Daoy (cell line): Measurements from ENCODE around the gene C2orf68. TPM values are rescaled to one million over a fixed set of nuclear protein-coding genes. Genes with fewer than 3 reads are reported as not detected.
"Not testable (repeated sequence)": the region's sequence is repeated elsewhere in the genome, so short reads cannot be mapped to it uniquely, and the experiment has no call there.

ENCODE experiments used
- DNase-seq: peaks from one replicate; pipeline ENCODE4 v3.0.0-alpha.2; 2015; ENCODE audit warnings: low read depth
- total RNA-seq: library from RNA; depleted of rRNA; stranded (reverse); fragments of >200 nt; shearing (Covaris generic); gene quantifications from 2 replicates; pipeline ENCODE4 v1.2.3, GENCODE V29; 2014

C2orf68 gene
- total RNA-seq, 1 experiment from 2014 or later: 9.4 TPM

DNA sequence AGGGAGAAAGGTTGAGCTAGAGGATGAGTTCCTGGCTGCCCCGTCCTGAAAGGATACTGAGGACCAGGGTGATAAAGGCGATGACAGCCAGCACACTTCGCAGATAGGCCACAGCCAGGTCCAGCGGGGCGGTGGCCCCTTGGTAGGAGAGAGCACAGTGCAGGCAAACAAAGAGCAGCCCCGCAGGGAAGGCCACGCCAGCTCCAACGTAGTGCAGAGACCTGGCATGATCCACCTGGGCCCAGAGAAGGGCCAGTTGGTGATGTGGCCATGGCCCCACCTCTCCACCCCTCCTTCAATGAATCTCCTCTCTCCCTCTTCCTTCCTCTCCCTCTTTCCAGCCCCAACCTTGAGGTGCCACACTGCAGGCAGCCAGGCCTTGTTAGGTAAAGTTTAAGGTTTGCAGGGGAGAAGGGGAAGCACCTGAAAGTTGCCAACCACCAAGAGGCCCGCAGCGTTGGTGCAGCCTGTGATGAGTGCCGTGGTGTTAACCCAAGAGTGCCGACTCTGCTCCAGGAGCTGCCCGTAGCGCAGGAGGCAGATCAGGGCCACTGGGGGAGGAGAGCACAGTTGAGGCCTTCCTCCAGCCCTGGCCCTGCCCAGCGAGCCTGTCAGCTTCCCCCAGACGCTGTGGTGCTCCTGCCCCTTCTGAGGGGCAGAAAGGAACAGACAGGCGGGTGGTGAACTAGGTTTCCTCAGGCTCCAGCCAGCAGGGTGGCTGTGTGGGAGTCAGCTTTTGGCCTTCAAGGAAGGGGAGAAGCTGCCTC is 12.2 kb downstream of the C2orf68 start:
- no peak for DNase-seq

DNA sequence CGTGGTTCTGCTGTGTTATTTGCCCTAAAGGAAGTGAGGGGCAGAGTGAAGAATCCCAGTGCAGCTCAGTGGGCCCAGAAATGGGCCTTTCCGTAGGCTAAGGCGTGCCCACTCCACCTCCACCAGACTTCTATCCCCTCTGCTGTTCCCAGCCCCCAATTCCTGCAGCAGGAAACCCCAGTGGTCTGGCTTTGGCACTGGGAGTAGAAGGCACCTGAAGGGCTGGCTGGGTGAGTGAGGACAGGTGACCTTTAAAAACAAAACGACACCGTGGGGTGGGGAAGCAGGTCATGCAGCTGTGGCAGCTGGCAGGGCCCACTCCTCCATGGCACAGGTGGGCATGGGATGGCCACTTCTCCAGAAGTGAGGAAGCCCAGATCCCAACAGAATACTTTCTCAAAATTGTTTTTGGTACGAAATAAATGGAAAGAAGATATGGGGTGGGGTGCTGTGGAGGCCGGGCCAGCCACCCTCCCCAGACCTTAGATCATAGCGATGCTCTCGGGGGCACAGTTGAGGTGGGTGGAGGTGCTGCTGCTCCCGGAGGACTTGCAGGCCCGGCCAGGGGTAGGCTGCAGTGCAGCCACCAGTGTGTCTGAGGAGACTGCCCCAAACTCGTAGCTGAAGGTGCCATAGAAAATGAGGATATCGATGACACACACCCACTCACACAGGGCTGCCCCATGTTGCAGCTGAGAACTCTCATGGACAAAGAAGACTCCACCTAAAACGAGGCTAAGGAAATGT is 13.1 kb downstream of the C2orf68 start:
- DNase-seq: no peak

DNA sequence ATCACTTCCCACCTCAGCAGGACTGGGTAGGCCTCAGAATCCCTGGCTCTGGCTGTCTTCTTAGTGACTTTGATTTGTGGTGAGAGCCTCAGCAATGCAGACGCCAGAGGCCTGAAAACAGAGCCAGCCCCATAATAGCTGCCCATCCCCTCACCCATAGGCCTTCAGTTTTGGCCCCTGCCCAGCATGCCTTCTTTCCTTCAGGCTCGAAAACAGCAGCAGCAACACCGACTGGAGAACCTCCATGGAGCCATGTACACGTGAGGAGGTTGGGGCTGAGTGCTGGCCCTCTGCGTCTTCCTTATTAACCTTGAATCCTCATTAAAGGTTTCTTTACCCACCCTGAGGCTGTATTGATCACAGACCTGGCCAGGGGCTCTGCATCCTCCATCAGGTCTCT is 14.6 kb downstream of the C2orf68 start:
- DNase-seq: no peak

DNA sequence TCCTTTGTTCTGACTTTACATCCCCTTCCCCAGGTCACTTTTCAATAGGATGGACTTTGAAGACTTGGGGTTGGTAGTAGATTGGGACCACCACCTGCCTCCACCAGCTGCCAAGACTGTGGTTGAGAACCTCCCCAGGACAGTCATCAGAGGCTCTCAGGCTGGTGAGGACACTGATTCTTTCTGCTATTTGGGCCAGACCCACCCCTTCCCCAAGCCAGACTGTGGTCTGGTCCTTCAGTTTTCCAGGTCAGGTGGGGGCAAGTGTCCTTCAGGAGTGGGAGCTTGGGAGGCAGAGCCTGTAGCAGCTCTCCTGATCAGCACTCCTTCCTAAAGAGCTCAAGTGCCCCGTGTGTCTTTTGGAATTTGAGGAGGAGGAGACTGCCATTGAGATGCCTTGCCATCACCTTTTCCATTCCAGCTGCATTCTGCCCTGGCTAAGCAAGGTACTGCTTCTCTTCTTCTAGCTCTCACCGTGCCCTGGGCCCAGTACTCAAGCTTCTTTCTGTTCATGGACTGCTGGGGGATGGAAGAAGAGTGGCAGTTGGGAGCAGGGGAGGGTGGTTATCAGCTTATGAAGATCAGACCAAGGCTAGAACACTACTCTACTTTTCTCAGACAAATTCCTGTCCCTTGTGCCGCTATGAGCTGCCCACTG is 15.3 kb downstream of the C2orf68 start:
- DNase-seq: no peak

DNA sequence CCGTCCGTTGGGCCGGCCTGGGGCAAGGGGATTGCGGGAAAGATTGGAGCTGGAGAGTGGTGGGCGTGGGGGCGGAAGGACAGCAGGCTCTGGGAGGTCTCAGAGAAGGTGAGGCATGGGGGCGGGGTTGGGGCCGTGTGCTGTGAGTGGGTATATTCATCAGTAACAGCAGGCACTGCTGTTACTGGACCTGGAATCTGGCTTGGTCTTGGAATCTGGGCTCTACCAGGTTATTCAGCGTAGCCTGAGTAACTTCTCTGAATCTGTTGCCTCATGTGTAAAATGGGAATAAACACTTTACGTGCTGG is 15.9 kb downstream of the C2orf68 start:
- peak; percentile 45 for DNase-seq

DNA sequence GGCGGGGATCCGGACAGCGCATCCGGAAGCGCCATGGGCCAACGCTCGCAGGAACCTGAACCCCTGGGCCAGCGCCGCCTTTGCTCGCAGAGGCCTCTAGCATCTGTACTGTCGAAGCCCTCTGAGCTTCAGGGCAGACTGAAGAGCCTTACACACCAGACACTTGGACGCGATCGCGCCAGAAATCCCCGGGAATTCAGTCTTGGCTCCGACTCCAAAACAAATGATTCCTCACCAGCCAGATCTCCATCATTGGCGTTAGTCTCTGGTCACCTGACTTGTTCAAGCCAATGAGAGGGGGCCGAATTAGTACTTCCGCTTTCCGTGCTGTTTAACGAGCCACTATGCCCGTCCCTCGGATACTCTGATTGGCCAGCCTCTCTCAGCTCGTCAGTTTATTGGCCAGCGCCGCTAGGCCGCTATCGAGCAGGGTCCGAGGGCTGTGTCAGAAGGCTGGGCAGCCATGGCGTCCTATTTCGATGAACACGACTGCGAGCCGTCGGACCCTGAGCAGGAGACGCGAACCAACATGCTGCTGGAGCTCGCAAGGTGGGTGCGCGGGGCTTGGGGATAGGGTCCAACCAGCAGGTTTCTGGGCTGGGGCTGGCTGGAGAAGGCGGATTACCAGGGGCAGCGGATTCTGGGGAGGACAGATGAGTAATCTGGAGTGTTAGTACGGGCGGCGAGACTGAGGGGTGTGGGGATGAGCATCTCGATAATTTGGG is 16.4 kb downstream of the C2orf68 start, which contains the start of gene RNF181:
RNF181 (plus strand) TSS at position 445 of the 725 bp plus-strand sequence; CDS start at position 464, 19 bp downstream.
- peak; percentile 98 for DNase-seq

DNA sequence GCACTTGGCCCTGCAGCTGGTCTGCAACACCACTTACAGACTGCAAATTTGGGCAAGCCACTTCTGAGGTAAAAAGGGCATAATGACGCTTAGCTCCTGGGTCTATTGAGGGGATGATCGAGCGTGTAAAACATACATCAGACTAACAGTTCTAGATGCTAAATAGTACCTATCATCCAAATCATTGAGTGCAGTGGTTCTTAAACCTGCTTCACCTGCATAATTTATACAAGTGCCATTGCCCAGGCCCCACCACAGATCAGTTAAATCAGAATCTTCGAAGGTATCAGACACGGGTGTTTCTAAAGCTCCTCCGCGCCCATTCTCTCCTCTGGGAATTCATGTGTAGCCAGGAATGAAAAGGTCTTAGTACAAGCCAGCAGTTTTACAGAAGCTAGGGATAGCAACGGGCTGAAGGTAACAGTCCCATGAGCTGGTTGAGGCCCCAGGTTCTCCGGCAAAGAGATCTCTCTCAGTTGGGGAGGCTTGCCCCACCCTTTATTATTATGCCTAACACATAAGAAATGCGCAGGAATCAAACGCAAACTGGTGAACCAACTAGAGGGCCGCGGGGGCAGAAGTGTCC is 17.1 kb downstream of the C2orf68 start:
- no peak for DNase-seq

DNA sequence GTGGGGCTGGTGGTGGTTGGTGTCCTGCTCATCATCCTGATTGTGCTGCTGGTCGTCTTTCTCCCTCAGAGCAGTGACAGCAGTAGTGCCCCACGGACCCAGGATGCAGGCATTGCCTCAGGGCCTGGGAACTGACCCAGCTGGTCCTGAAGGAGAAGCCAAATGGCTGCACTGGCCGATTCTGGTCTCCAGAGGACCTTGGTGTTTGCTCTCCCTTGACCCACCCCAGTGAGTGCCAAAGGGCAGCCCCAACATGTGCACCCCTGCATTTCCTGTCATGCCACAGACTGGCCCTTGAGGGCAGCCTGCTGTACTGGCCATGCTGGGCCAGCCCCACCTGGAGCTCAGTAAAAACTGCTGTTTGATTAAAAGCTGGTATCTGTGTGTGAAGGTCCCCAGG is 18.8 kb downstream of the C2orf68 start:
- no peak for DNase-seq

DNA sequence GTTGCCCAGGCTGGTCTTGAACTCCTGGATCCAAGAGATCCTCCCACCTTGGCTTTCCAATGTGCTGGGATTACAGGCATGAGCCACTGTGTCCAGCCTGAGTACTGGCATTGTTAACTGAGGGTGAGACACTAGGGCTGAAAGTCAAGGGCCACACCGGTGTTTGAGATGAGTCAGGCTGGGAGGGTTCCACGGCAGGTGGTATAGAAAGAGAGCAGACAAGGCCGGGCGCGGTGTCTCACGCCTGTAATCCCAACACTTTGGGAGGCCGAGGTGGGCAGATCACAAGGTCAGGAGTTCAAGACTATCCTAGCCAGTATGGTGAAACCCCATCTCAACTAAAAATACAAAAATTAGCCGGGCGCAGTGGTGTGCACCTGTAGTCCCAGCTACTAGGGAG is 19.6 kb downstream of the C2orf68 start:
- not testable (repeated sequence) for DNase-seq

DNA sequence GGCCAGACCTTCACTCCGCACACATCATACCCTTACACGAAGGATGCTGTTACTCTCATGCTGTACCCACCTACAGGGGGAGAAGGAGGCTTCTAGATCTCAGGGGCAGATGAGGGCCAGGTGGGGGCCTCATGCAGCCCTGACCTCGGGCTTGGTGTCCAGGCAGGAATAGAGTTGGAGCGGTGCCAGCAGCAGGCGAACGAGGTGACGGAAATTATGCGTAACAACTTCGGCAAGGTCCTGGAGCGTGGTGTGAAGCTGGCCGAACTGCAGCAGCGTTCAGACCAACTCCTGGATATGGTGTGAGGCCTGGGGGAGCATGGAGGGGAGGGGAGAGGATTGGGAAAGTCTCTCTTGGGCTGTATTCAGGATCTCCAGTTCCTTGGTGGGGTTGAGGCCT is 20.3 kb downstream of the C2orf68 start:
- DNase-seq: no peak

DNA sequence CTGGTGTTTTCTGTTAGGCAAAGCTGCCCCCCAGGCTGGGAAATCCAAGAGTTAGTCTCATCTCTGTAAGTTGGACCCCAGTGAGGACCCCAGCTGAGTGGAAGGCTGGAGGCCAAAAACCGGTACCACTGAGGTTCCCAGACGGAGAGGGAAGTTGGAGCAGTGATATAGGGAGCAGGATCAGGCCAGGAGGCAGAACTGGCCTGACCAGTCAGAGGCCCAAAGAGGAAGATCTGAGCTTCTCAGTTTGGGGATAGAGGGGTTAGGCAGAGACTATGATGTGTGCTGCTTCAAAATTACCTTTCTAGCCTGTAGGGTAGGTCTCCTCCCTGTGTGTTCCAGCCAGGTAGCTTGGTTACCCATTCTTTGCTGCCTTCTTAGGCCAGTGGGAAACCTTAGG is 20.9 kb downstream of the C2orf68 start:
- DNase-seq: no peak

DNA sequence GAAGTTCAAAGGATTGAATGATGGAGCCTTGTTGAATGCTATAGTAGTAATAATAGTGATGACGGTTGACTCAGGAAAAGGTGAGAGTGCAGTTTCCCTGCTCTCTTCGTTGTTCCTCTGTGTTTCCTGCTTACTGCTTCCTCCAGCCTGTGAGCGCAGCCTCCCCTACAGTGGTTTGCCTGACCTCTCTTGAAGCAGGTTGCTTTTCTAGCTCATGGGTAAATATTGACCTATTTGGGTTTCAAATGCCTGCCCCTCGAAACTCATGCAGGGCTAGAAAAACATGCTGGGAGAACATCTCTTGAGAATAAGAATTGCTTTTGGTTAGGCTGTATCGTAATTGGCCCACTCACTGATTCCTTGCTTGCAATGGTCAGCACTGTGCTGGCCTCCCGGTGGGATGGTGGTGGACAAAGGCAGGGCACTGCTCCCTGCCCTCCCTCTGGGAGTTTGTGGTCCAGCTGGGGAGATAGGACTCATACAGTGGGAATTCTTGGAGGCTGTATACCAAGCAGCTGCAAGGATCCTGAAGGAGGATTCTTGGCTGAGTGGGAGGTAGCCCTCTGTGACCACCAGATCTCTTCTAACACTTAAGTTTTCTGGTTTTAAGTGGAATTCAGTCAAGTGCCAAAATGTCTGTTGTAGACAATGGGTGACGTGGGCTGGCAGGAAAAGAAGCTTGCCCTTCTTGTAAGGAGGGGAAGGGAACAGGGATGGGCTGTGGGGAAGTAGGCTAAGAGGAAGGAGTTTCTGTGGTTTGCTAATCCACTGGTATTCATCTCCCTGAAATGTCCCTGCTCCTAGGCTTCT is 21.7 kb downstream of the C2orf68 start:
- DNase-seq: peak; percentile 56

DNA sequence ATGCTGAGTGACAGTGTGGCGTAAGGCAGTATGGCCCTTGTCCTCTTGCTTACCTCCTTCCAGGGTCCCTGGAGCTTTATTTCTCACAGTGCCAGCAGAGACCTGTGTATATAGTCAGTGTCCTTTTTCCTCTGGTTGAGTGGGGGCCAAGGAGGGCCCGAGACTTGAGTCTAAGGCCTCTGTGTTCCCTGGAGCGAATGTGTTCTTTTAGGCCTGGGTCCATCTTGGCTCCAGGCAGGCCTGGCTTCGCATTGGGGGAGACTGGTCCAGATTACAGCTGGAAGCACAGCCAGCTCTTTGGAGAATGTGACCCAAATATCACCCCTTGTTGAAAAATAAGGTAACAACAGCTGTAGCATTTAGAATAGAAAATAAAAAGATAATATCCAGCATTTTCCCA is 22.7 kb downstream of the C2orf68 start:
- DNase-seq: no peak

DNA sequence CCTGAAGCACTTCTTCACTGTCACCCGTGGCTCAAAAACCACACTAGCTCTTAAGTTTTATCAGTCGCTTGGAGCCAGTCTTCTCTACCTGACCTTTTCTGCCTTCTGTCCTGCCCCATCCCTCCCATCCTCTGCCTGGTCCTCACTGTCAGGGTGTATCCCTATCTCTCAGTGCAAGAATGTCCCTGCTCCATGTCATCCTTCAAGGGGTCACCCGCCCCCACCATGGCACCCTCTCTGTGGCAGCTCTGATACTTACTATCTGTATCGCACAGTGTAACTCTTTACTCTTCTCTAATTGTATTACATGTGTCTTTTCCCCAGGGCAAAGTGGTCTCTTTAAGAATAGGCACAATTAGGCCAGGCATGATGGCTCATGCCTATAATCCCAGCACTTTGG is 23.2 kb downstream of the C2orf68 start:
- DNase-seq: no peak

DNA sequence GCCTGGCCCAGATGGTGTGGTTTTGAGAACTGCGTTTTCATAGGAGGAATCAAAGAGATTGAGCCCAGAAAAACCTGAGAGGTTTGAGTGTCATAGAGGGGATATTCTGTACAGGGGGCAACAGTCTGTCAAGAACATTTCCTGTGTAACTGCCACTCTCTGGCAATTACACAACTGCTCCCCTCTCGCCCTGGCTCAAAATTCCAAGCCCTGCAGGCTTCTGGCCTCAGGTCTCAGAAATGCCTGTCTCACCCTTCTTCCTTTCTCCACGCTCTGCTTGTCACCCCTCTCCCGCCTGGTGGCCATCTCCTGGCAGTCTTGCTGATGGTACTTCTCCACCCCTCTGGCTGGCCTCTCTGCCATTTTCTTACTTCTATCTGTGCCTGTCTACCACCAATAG is 23.6 kb downstream of the C2orf68 start:
- DNase-seq: no peak

DNA sequence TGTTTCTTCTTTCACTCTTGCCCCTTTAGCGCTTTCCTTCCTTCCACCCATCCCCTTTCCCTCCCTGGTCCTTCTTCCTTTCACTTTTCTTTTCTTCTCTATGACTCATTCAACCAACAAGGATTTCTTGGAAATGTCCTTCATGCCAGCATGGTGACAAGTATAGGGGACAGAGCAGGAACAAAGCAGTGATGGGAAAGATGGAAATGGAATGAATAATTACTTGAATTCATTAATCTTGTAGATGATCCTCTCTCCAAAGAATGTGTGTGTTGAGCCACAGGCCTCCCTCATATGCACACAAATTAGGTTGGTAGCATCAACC is 26.1 kb downstream of the C2orf68 start:
- peak; percentile 54 for DNase-seq

DNA sequence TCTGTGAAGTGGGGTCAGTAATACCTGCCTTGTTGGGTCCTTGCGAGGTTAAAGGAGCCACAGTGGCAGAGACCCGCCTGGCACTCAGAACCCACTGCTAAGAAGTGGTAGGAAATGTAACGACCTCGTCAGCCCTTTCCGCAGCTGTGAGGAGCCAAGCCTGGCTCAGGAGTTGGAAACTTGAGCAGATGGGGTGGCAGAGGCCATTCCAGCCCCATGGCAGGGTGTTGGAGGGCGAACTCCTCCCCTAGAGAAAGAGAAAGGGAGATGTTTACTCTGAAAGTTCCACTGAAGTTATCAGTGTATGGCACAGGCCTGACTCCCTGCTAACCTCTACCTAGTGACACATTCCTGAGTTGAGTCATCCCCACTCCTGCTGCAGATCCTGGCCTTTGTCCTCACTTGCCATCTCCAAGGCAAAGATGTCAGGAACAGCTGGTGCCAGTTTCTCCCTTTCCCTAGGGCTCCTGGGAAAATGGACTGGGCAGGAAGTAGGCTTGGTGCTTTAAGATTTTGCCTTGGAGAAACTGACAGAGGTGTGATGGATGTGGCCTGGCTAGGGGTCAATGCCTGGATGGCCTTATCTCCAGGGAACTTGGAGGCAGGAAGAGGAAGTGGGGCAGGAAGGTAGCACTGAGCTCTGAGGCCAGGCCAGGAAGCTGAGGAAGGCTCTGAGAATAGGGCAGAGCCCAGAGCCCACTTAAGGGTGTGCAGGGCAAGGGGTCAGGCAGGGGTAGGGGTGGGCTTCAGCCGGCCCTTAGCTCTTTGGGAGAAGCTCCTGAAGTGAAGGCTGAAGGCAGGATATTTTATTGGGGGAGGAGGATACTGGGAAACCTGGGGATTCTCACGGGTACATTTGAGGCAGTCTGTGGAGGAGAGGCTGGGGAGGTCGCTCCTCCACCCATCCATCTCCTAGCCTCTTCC is 26.7 kb downstream of the C2orf68 start:
- peak; percentile 79 for DNase-seq

DNA sequence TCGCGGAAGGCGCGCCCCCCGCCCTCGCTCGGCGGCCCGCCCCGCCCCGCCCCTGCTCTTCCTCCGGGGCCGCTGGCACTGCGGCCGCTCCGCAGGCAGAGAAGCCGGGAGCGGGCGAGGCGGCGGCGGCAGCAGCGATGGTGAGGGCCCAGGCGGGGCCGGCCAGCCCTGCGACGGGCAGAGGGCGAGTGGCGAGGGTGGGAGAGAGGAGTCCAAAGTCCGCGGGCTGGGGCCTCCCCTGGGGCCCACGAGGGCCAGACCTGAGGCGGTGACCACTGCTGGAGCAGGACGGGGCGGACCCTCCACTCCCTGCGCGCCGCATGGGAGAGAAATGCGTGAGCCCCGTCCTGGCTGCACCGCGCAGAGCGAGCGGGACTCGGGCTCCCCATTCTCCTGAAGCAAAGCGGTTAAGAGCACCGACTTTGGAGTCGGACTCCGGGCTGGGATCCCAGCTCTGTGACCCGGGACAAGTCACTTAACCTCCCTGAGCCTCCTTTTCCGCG is 27.5 kb downstream of the C2orf68 start, which contains the start of gene VAMP5:
VAMP5 (plus strand) TSS at position 78 of the 503 bp plus-strand sequence; CDS start at position 138, 60 bp downstream.
- DNase-seq: no peak

DNA sequence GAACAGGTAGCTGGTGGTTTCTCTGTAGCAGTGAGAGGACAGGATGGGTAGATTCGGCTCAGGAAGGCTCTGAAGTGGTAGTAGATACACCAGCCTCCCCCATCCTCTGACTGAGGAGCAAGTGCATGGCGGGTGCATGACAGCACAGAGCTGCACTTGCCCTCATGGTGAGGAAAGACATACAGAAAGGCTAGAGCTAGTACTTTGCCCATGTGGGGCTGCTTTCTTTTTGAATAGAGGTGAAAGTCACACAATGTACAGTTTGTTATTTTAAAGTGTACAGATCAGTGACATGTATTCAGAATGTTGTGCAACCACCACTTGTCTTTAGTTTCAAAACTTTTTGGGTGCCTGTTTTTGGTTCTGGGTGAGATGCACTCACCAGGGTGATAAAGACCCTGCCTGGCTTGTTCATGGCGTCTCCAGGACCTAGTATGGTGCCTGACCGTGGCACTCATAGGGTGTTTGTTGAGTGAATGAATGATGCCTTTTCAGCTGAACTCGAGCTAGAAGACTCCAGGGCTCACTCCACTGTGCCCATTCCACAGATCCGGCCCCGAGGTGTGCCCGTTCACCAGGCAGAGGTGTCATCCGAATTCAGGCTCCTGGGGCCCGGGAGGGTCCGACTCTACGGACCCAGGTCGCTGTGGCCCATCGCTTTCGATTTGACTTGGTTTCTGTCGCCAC is 28.1 kb downstream of the C2orf68 start:
- DNase-seq: no peak
